NB4 (cell line): Measurements from ENCODE around the gene COL6A1.

Source experiments
- DNase-seq: peaks from one replicate; pipeline ENCODE4 v3.0.0; 2010; ENCODE audit warnings: low read depth
- H3K4me3 ChIP-seq: one replicate; pipeline ENCODE4 v1.5.1; 2011; ENCODE audit warnings: mild to moderate bottlenecking, low read depth, low read length, moderate library complexity
- MYC ChIP-seq: IDR thresholded peaks from 2 replicates; pipeline ENCODE4 v1.6.1; 2011; ENCODE audit warnings: low read depth, low read length
- POLR2A ChIP-seq: IDR thresholded peaks from 2 replicates; pipeline ENCODE4 v1.6.1; 2011; ENCODE audit warnings: mild to moderate bottlenecking; ENCODE audit not compliant: insufficient read length; ENCODE audit errors: extremely low read depth
- TF ChIP-seq, protein P1 (sequence below): IDR thresholded peaks from one replicate; pipeline ENCODE4 v1.5.1; 2012; ENCODE audit warnings: low read depth, low read length
- TF ChIP-seq, protein P2 (sequence below): IDR thresholded peaks from 2 replicates; pipeline ENCODE4 v1.6.1; 2011; ENCODE audit warnings: low read depth, low read length

COL6A1 gene

DNA sequence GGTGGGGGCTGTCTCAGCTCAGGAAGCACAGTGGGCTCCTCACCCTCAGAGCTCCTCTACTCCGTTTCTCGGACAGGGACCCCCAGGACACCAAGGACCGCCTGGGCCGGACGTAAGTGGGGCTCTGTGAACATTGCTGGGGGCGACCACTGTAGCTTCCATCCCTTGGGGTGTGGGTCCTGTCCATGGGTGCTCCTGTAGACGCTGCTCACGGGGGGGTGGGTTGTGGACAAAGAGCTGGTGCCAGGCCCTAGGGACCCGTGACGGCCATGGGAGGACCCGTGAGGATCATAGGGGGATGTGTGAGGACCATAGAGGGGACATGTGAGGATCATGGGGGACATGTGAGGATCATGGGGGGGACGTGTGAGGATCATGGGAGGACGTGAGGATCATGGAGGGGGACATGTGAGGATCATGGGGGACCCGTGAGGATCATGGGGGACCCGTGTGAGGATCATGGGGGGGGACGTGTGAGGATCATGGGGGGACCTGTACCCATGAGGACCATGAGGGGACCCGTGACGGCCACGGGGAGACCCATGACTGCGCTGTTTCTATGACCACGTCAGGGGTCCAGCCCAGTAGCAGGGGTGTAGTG is 18.1 kb downstream of the COL6A1 start:
- H3K4me3 ChIP-seq: no peak overlapping the region
- TF ChIP-seq, protein P1, sequence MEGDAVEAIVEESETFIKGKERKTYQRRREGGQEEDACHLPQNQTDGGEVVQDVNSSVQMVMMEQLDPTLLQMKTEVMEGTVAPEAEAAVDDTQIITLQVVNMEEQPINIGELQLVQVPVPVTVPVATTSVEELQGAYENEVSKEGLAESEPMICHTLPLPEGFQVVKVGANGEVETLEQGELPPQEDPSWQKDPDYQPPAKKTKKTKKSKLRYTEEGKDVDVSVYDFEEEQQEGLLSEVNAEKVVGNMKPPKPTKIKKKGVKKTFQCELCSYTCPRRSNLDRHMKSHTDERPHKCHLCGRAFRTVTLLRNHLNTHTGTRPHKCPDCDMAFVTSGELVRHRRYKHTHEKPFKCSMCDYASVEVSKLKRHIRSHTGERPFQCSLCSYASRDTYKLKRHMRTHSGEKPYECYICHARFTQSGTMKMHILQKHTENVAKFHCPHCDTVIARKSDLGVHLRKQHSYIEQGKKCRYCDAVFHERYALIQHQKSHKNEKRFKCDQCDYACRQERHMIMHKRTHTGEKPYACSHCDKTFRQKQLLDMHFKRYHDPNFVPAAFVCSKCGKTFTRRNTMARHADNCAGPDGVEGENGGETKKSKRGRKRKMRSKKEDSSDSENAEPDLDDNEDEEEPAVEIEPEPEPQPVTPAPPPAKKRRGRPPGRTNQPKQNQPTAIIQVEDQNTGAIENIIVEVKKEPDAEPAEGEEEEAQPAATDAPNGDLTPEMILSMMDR: no peak
- TF ChIP-seq, protein P2, sequence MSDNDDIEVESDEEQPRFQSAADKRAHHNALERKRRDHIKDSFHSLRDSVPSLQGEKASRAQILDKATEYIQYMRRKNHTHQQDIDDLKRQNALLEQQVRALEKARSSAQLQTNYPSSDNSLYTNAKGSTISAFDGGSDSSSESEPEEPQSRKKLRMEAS: no peak
- TF ChIP-seq POLR2A (no peak), MYC (no peak)
- no peak for DNase-seq

DNA sequence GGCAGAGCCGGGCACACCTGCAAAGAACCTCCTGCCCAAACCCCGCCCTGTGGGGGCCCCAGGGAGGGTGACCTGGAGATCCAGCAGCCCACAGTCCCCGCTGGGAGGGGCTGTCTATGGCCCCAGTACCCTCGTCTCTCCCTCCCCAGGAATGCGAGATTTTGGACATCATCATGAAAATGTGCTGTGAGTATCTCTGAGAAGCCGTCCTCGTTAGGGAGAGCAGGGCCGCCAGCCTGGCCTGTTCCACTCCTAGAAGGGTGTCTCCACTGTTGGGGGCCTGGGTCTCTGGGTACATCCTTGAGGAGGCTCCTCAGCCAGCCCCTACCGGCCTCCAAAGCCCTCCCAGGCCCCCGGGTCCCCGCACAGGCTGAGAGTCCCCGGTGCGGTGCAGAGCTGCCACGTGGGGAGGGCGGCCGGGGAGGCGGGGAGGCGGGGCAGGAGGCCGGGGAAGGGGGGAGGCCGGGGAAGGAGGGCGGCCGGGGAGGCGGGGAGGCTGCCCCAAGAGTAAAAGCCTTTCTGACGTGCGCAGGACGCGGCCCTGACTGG is 18.7 kb downstream of the COL6A1 start:
- no peak overlapping the region for H3K4me3 ChIP-seq
- TF ChIP-seq, protein P1: no peak
- TF ChIP-seq POLR2A: no peak
- TF ChIP-seq MYC: no peak
- TF ChIP-seq, protein P2: no peak
- no peak for DNase-seq

DNA sequence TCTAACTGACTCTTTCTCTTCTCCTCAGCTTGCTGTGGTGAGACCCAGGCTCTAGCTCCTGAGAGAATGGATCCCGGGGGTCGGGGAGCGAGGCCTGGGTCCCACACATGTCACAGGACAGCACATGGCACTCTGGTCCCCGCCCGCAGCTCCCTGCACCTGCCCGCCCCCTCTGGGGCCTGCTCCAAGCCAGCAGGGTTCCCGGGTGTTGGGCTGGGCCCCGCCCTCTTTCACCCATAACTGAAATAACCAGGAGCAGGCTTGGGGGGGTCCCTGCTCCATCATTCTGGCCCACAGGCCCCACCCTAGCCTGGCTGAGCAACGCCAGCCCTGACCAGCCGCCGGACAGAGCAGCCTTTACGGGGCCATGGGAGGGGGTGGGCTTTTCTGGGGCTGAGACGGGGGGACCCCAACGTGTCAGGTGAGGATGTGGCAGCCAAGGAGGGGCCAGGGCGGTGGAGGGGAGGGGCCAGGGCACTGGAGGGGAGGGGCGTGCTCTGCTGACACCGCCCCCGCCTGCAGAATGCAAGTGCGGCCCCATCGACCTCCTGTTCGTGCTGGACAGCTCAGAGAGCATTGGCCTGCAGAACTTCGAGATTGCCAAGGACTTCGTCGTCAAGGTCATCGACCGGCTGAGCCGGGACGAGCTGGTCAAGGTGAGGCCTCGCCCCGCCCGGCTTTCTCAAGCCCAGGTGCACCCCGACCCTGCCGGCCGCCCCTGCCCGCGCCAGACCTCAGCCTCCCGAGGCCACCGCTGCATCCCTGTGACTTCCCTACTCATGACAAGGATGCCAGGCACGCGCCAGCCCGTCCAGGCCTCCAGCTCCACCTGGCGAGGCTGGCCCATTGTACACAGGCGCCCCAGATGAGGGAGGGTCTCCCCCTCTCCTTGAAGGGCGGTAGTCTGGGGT is 19.4 kb downstream of the COL6A1 start:
- H3K4me3 ChIP-seq: no peak overlapping the region

DNA sequence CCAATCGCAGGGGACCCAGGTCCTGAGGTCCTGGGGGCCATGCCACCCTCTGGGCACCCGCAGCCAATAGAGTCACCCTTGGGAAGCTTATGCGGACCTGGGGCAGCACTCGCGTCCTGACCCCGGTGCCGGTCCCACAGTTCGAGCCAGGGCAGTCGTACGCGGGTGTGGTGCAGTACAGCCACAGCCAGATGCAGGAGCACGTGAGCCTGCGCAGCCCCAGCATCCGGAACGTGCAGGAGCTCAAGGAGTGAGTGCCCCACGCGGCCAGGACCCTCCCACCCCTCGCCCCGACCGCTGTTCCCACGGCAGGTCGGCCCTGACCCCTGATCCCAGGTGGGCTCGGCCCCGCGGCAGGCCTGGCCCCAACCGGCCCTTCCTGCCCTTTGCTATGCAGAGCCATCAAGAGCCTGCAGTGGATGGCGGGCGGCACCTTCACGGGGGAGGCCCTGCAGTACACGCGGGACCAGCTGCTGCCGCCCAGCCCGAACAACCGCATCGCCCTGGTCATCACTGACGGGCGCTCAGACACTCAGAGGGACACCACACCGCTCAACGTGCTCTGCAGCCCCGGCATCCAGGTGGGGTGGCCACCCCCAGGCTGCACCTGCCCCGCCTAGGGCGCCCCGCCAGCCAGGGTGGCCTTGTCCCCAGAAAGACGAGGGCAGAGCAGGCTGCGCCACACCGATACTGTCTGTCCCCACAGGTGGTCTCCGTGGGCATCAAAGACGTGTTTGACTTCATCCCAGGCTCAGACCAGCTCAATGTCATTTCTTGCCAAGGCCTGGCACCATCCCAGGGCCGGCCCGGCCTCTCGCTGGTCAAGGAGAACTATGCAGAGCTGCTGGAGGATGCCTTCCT is 20.5 kb downstream of the COL6A1 start:
- no peak for TF ChIP-seq MYC
- TF ChIP-seq, protein P1: no peak
- TF ChIP-seq POLR2A: no peak
- TF ChIP-seq, protein P2: no peak
- H3K4me3 ChIP-seq: no peak overlapping the region
- no peak for DNase-seq

More for the DNA sequence above, 19.4 kb downstream of the COL6A1 start:
- no peak for TF ChIP-seq POLR2A
- TF ChIP-seq, protein P2: no peak
- TF ChIP-seq, protein P1: no peak
- no peak for TF ChIP-seq MYC
- no peak for DNase-seq
